PFSK-1 (cell line): ENCODE measurements around the gene CAMTA1.

Source experiments
- FOXP2 ChIP-seq: optimal IDR thresholded peaks from 2 replicates; pipeline ENCODE3; 2011; ENCODE audit warnings: borderline replicate concordance, control low read depth, inconsistent platforms; ENCODE audit not compliant: insufficient read depth; ENCODE audit errors: extremely low read length, extremely low read depth
- POLR2AphosphoS5 ChIP-seq: IDR thresholded peaks from 2 replicates; pipeline ENCODE4 v1.6.1; 2012; ENCODE audit warnings: low read depth, mild to moderate bottlenecking, control low read depth, low read length, moderate library complexity
- REST ChIP-seq, 2 experiments: IDR thresholded peaks; 2 replicates each; pipeline versions ENCODE4 v1.6.1 to v1.8.0; 2011 to 2012; ENCODE audit warnings: low read depth in 2 of 2, low read length in 2 of 2, control low read depth in 1 of 2, inconsistent platforms in 1 of 2, mild to moderate bottlenecking in 1 of 2, moderate library complexity in 1 of 2; ENCODE audit not compliant: insufficient read depth in 1 of 2
- SIN3A ChIP-seq: IDR thresholded peaks from 2 replicates; pipeline ENCODE4 v1.6.1; 2012; ENCODE audit warnings: mild to moderate bottlenecking, low read length, moderate library complexity, borderline replicate concordance; ENCODE audit not compliant: insufficient read depth
- TAF1 ChIP-seq: IDR thresholded peaks from 2 replicates; pipeline ENCODE4 v1.6.1; 2012; ENCODE audit warnings: low read length, control low read depth, borderline replicate concordance; ENCODE audit not compliant: insufficient read depth

Gene CAMTA1

GRCh38 chr1:6969106-6969505 lies 183.9 kb downstream of the CAMTA1 start:
- no peak for TF ChIP-seq TAF1
- TF ChIP-seq SIN3A, result no peak
- no peak for TF ChIP-seq FOXP2
- TF ChIP-seq POLR2AphosphoS5, result no peak
- TF ChIP-seq REST (IDR thresholded peaks at IDR 0.05; ENCODE audit: insufficient read depth in 1 of 2, low read depth in 2 of 2, low read length in 2 of 2), result no peak

DNA sequence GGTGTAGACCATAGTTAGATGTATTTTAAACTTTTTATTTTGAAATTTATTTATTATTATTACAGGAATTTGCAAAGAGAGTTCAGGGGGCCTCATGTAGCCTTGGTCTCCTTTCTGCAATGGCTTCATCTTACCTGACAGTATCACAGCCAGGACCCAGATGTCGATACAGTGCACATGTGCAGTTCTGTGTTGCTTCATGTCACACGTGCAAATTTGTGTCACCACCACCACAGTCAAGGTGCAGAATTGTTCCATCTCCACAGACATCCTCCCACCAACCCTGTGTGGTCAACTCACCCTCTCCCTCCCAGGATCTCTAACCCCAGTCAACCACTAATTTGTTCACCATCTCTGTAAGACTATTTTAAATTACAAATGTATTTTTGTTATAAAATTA lies 184.5 kb downstream of the CAMTA1 start:
- no peak for TF ChIP-seq SIN3A
- TF ChIP-seq POLR2AphosphoS5, result no peak

- TF ChIP-seq FOXP2 (no peak), SIN3A (no peak), POLR2AphosphoS5 (no peak), TAF1 (no peak), REST (IDR thresholded peaks at IDR 0.05; ENCODE audit: insufficient read depth in 1 of 2, low read depth in 2 of 2, low read length in 2 of 2) (no peak)
Measured at GRCh38 chr1:6970221-6970620, 185.0 kb downstream of the CAMTA1 start.

DNA sequence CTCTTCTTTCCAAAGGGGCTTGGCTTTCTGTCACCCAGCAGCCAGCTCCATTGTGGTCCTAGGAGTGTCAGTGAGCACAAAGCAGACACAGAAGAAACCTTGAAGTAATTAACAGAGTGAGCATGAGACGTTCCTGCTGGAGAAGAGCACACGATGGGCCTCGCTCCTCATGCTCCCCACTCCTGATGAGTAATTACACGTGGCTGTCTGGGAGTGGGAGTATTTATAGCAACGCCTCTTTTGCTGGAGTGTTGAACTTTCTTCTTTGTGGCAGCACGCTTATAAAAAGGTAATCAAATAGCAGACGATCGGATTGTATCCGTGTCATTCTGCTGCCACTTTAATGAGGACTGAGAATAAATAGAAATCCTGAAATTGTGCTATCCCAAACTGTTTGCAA lies 185.8 kb downstream of the CAMTA1 start:
- TF ChIP-seq REST (IDR thresholded peaks at IDR 0.05; ENCODE audit: insufficient read depth in 1 of 2, low read depth in 2 of 2, low read length in 2 of 2), result no peak
- no peak for TF ChIP-seq POLR2AphosphoS5
- TF ChIP-seq FOXP2, result no peak
- TF ChIP-seq SIN3A, result no peak
- TF ChIP-seq TAF1, result no peak

DNA sequence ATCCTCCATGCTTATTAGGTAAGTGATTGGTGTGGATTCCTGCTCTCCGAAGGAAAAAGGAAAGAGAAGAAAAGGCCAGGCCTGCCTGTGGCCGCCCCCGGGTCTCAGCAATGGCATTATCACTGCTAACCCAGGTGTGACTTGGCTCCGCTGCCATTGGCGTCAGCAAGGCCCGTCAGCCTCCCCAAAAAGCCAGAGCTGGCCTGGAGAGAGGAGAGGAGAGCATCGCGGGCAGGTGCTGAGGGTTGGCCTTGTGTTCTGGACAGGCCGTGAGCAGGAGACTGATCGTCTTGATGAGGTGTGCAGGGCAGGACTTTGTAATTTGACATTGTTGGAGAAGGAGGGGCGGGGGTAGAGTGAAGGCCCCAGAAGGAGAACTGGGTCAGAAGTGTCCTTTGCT lies 186.4 kb downstream of the CAMTA1 start:
- TF ChIP-seq SIN3A, result no peak
- TF ChIP-seq POLR2AphosphoS5, result no peak
- TF ChIP-seq TAF1, result no peak
- no peak for TF ChIP-seq REST (IDR thresholded peaks at IDR 0.05; ENCODE audit: insufficient read depth in 1 of 2, low read depth in 2 of 2, low read length in 2 of 2)
- TF ChIP-seq FOXP2, result no peak

DNA sequence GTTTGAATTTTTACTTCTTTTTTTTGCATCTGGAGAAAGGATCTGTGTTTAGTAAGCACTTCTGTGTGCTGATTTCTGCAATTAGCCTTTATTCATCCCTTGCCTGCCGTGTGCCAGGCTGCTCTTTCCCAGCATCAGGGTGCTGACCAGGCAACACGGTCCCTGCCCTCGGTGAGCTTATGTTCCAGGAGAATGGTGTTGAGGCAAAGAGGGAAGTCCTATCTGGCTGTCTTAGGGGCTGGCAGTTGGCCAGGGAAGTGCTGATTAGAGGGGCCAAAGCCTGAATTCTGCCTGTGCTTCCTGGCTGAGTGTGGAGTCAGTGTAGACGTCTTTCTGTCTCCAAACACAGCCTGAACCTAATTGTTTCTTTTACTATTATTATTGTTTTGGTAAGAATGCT lies 187.1 kb downstream of the CAMTA1 start:
- no peak for TF ChIP-seq POLR2AphosphoS5
- no peak for TF ChIP-seq SIN3A
- no peak for TF ChIP-seq FOXP2
- no peak for TF ChIP-seq REST (IDR thresholded peaks at IDR 0.05; ENCODE audit: insufficient read depth in 1 of 2, low read depth in 2 of 2, low read length in 2 of 2)
- no peak for TF ChIP-seq TAF1
